ENCODE data around the gene SMG6.

Gene SMG6

GRCh38 chr17:2197271-2197670 lies 106.3 kb downstream of the SMG6 start:
- no peak for DNase-seq

DNA sequence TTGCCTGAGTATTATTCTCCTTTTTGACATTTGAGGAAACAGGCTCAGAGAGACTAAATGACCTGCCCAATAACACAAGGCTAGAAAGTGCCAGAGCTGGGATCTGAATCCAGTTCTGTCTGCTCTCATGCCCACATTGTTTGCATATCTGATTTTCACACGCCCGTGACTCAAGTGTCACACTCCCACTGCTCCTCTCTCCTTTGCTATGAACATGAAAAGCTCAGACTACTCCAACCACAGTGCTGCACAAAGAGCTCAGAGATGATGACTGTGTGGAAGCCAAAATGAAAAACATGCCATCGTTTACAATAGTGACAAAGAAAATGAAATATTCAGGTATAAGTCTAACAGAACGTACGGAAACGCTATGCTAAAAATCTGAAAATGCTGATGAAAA lies 107.9 kb downstream of the SMG6 start:
- peak in 1 of 3 donors; percentile 18 for DNase-seq

DNA sequence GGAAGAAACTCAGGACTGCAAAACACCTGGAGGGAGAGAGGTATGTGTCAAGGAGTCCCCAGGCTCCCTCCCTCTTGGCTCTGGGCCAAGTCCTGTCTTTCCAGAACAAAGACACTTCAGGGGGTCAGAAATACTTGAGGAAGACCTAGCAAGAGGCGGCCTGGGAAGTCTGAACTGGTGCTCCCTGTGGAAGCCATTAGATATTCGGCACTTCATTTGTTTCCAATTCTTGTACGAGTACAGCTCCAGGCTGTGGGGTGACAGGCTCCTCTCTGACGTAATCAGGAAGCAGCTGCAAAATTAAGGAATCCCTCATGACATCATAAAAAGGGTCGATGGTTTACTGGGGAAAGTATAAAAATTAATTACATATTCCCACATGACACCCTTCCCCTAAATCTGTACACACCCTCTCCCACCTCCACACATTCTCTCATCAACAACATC lies 108.7 kb downstream of the SMG6 start:
- DNase-seq = peak; percentile 29 to 59 (median 33)

DNA sequence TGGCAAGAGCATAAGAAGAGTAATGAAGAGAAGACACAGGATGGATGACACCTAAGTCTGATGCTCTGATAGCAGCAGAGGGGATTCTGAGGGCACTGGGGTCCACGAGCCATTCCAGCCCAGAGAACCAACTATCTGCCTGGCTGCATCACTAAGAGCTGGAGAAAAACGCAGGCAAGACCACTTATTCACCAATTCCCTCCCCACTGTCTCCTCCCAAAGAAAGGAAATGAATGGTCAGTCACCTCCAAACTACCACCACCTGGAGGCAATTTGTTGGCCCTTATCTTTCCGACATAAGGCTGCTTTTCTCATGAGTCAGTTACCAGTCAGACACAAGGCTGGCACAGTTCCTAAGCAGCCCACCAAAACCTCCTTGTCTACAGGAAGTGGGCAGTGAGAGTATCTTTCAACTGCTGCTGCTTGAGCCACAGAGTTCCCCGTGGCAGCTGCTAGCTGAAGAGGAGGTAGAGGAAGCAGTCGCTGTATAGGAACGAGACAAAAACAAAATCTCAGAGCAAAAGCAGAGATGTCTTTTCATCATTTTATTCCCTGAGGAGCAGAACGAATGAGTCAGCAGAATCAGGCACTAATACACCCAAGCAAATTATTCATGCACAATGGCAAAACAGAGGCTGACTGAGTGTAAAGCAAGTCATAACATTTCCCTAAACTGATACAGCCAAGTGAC lies 111.1 kb downstream of the SMG6 start:
- no peak for DNase-seq

DNA sequence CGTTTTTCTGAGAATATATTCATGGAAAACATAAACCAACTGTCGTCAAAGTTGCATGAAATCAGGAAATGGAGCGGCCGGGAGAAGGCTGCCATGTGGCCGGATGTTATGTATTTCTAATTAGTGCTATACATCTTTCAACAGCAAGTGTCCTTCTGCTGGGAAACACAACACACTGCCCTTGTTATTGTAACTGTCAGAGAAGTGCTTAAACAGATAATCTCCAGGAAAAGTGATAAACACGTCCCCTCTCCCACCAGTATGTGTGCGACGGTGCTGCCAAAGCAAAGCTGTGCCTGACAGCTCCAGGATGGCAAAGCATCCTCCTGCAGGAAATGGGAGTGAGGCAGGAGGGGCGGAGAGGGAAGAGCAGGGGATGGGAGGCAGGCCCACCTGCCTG lies 111.8 kb downstream of the SMG6 start:
- no peak for DNase-seq

- no peak for DNase-seq
Measured at GRCh38 chr17:2191227-2191626, 112.4 kb downstream of the SMG6 start.

DNA sequence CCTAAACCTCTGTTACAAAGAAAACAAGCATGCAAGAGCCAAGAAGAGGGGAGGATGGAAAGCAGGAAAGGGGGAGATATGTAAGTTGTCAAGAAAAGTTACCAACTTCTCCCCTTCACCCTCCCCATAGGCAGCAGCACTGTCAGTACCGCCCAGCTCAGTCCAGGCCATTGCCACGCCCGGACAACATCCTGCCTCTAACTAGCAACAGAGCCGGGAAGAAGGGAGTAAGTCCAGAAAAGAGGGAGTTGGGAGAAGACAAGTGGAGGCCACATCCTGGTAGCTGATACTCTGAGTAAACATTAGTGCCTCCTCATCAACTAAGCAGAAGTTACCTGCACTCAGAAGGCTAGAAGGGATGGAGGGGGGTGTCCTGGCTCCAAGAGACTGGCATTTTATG lies 113.6 kb downstream of the SMG6 start:
- DNase-seq = no peak

GRCh38 chr17:2188971-2189630 lies 114.5 kb downstream of the SMG6 start:
- no peak for DNase-seq

DNA sequence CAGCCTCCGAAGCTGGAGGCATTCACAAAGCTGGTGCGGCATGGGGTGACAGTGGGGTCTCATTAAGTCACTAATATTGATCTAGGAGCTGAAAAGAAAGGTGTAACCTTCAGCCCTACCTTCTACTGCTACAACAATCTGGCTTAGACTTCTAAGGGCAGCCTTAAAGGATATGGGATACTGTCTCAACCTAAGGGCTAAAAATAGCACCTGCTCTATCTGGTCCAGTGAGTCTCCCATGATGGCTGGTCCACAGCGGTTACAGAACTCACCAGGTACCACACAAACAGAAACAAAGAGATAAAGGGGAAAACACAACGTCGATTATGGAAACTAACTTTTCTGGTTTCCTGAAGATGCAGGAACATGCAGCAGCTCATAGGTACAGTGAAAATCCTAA lies 115.8 kb downstream of the SMG6 start:
- DNase-seq = no peak

DNA sequence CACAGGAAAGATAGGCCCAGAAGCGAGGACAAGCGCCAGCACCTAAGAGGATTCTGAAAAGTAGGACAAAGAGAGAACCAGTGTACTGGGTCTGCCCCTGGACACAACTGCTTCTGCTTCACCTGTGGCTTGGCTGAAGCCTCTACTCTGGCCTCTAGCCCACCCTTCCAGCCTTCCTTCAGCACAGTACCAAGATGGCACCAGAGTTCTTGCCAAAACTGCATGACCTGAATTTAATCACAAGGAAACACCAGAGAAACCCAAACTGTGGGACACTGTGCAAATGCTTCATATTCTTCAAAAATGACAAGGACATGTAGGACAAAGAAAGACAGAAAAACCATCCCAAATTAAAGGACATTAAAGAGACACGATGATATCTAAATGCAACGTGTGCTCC lies 116.6 kb downstream of the SMG6 start:
- no peak for DNase-seq

DNA sequence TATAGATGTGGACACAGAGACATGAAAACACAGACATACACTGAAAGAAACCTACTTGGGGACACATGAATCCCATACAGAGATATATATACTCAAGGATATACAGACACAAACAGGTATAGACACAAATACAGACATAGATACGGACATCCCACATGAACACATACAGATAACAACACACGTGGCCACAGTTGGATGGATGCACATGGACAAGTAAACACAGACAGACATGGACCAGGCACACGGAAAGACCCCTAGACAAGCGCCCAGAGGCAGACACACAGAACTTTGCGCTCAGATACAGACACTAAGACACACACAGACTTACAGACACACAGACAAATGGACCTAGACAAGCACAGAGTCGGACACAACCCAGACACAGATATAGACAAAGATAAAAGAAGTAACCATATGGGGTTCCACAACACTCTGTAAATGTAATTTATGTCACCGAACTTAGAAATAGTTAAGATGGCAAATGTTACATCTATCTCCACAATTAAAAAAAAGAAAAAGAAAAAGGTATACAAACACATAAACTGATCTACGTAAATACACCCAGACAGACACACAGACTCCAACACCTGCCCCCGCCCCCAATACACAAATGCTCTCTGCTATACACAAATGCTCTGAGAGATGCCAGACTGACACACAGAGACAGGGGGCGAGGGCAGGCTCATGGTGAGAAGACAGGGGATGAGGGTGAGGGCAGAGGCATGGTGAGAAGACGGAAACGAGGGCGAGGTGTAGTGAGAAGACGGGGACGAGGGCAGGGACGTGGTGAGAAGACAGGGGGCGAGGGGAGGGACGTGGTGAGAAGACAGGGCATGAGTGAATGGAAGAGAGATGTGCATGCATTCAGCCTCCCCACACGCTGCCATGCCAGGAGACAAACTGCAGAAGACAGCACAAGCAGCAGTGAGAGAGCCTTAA lies 118.3 kb downstream of the SMG6 start:
- DNase-seq = no peak

DNA sequence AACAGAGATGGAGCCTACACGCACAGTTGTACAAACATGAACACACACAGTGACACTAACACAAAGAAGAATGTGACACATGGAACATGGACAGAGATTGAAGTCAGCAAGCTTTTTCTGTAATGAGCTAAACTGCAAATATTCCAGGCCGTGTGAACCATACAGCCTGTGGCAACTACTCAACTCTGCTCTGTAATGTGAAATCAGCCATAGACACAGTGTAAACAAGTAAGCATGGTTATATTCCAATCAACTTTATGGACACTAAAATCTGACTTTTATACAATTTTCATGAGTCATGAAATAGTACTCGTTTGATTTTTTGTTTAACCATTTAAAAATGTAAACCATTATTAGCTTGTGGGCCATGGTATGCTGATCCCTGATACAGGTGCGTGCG lies 120.2 kb downstream of the SMG6 start:
- DNase-seq = no peak

DNA sequence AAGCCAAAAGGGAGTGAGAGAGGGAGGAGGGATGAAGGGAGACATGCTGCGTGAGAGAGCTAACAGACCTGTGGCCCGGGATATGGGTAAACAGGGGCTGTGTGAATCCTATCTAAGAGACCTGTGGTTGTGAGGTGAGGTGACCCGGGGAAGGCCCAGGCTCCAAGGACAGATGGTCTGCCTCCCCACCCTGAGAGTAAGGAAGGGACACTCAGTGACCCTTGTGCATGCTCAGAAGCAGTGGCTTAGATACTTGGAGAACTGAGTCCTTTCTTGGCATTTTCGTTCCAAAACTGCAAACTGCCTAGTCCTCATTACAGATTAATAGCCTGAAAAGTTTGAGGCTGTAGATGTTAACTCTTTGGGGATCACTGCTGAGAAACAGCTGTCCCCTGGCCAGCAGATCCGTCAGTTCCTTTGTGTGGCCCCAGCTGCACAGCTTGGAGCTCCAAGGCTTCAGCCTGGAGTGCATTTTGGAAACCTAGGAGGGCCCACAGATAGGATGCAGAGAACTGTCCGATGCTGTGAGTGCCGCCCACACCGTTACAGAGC lies 121.6 kb downstream of the SMG6 start:
- DNase-seq = no peak

DNA sequence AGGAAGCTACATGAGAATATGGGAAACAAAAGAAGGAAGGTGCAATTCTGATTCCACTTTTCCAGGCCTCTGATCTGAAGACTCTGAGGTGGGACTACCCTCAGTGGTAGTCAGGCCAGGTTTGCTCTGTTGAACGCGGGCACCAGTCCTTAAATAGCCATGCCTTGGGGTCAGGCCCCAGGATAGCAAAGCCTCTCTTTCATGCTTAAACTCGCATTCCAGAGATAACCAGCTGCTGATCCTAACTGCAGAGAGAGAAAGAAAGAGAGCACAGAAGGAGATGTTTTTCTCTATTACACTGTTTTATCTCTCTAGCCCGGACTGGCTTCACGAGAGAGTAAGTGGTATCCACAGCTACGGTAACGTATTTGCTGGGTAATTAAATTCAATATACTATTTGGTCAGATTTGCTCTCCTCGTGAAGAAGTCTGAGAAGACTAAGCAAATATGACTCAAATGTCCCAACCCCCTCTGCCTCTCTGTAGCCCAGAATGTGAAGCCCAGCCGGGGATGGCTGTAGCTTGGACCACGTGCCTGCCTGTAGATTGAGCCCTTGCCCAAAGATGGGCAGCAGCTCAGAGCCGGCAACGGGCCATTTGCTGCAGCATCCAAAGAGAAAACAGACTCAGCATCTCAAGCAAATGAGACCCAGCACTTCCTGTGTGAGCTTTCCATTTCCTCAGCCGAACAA lies 122.2 kb downstream of the SMG6 start:
- DNase-seq = no peak

- no peak for DNase-seq
Measured at GRCh38 chr17:2180768-2181167, 122.8 kb downstream of the SMG6 start.

- peak in 2 of 3 donors; percentile 15 to 22 for DNase-seq
Measured at GRCh38 chr17:2179615-2180295, 123.8 kb downstream of the SMG6 start.

DNA sequence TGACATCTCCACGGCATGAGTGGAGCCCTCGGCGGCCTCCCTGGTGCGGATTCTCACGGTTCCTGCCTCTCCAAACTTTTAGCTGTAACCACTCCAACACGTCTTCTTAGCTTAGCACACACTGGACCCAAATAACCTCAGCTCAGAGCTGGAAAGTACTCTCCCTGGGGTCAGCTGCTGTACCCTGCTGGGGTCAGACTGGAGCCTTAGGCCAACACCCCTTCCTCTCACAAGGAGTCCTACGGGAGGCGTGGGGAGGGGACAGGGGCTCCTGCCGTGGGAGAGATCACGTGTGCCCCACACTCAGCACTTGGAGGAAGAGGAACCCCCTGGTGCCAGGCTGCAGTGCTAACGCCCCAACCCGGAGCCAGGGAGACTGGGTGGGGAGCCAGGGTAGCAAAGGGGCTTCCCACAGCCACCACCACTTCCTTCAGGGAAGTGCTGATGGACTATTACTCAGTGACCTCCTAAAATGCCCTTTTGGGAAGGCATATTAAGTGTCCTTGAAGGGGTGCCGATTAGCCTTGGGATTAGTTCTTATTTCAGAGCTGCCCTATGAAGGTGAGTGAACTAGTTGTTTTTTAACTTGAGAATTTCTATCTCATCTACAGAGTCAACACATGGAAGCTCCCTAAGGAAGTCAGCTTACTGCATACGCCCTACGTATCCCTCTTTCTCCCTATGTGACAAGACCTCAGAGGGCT lies 124.6 kb downstream of the SMG6 start:
- DNase-seq = peak; percentile 79 to 86 (median 81)

- DNase-seq = no peak
Measured at GRCh38 chr17:2177235-2177811, 126.3 kb downstream of the SMG6 start.

DNA sequence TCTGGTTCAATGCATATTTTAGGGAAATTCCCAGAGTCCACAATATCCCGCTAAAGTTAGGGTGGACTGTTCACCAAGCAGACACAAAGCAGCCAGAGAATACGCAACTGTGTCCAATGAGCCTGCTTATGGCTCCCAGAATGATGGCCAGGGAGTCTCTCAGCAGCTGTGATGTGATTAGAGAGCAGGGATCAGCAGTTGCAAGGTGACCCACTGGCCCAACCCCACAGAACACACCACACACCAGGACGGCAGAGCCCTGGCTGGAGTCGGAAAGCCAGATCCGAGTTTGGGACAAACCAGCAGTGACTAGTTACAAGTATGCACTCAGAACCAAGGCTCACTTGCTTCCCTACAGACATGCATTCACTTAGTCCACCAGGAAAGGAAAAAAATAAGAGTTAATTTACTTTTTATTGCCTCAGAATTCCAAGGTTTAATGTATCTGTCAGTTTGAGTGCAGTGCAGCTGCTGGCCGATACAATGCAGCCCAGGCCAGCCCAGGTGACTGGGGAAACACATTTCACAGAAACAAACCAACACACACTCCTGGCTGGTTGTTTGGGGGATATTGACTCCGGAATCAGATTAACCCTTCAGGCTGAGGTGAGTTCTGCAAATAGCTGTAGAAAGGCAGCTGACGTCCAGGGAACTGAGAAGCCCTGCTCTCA lies 127.0 kb downstream of the SMG6 start:
- DNase-seq = no peak

GRCh38 chr17:2175294-2175628 lies 128.3 kb downstream of the SMG6 start:
- no peak for DNase-seq

Measured in suppressor macrophage treated with lipopolysaccharide for 1 hour (primary cell).